ENCODE measurements around the gene ABI1.

DNA sequence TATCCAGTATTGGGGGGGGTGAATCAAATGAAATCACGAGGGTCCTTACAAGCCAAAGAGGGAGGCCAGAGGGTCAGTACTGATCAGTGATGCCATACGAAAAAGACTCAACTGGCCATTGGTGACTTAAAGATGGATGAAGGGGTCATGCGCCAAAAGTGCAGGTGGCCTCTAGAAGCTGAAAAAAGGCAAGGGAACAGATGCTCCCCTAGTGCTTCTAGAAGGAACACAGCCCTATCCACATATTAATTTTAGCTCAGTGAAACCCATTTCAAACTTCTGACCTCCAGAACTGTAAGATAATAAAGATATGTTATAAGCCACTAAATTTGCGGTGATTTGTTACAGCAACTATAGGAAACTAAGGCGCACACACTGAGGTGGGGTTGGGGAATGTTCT, 62.5 kb downstream of the ABI1 start:
- TF ChIP-seq POLR2AphosphoS5 (IDR thresholded peaks at IDR 0.05; ENCODE audit: low read depth, low read length) = no peak
- TF ChIP-seq, protein P1, sequence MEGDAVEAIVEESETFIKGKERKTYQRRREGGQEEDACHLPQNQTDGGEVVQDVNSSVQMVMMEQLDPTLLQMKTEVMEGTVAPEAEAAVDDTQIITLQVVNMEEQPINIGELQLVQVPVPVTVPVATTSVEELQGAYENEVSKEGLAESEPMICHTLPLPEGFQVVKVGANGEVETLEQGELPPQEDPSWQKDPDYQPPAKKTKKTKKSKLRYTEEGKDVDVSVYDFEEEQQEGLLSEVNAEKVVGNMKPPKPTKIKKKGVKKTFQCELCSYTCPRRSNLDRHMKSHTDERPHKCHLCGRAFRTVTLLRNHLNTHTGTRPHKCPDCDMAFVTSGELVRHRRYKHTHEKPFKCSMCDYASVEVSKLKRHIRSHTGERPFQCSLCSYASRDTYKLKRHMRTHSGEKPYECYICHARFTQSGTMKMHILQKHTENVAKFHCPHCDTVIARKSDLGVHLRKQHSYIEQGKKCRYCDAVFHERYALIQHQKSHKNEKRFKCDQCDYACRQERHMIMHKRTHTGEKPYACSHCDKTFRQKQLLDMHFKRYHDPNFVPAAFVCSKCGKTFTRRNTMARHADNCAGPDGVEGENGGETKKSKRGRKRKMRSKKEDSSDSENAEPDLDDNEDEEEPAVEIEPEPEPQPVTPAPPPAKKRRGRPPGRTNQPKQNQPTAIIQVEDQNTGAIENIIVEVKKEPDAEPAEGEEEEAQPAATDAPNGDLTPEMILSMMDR (CRISPR knock-in tag; IDR thresholded peaks at IDR 0.05) = no peak
- TF ChIP-seq FOSL2 (CRISPR knock-in tag; IDR thresholded peaks at IDR 0.05) = no peak
- no peak for TF ChIP-seq FOXA1 (IDR thresholded peaks at IDR 0.05)
- no peak for TF ChIP-seq FOXA1 (CRISPR knock-in tag; IDR thresholded peaks at IDR 0.05)
